Left lung (tissue), 10 donors: ENCODE results near the gene PCNX3. TPM values are rescaled to one million over a fixed set of nuclear protein-coding genes. Genes with fewer than 3 reads are reported as not detected.

Source experiments
- ATAC-seq: fragments of 200-7000 bp; cut with Tn5 transposase; one replicate; pipeline ENCODE4 v1.9.1; 2020; ENCODE audit warnings: moderate library complexity
- DNase-seq, 4 donors: peaks; one replicate each; pipeline ENCODE4 v3.0.0-alpha.2; 2013 to 2020
- H3K27ac ChIP-seq, 2 donors: fragments of 200-600 bp; sonication (generic) in 1 of 2; one replicate each; pipeline versions ENCODE4 v1.5.0 to v1.8.0; 2020 to 2021
- H3K27me3 ChIP-seq, 2 donors: fragments of 200-600 bp; sonication (generic) in 1 of 2; one replicate each; pipeline versions ENCODE4 v1.5.0 to v1.8.0; 2020 to 2021
- H3K36me3 ChIP-seq, 2 donors: fragments of 200-600 bp; sonication (generic) in 1 of 2; one replicate each; pipeline versions ENCODE4 v1.5.0 to v1.8.0; 2020 to 2021
- H3K4me1 ChIP-seq, 2 donors: fragments of 200-600 bp; one replicate each; pipeline ENCODE4 v1.8.0; 2021
- H3K4me3 ChIP-seq, 2 donors: fragments of 200-600 bp; sonication (generic) in 1 of 2; one replicate each; pipeline versions ENCODE4 v1.5.0 to v1.8.0; 2020 to 2021; ENCODE audit warnings: mild to moderate bottlenecking in 1 of 2
- H3K9me3 ChIP-seq, 2 donors: fragments of 200-600 bp; sonication (generic) in 1 of 2; one replicate each; pipeline versions ENCODE4 v1.5.0 to v1.8.0; 2020 to 2021
- intact Hi-C, 2 donors: fragments of 100-400 bp; cut with DNase I; formaldehyde crosslinking; loops; one replicate each; pipeline versions ENCODE4 v1.11.2 to v1.14.2; 2022
- polyA plus RNA-seq, 6 donors: library from polyadenylated mRNA; unstranded; fragments of 120-200 nt; gene quantifications; one replicate each; pipeline ENCODE4 v1.2.1, GENCODE V29; 2013; ENCODE audit not compliant: insufficient read length in 6 of 6
- total RNA-seq, 2 donors: library from RNA; stranded (reverse); fragmentation: NEBNext Ultra II Directional; extraction: Animal tissue kit (Norgen Biotek cat#: 25700); gene quantifications; one replicate each; pipeline ENCODE4 v1.2.1, GENCODE V29; 2021
- TF ChIP-seq, protein P1 (sequence below), 2 donors: fragments of 200-600 bp; sonication (generic) in 1 of 2; IDR thresholded peaks; one replicate each; pipeline versions ENCODE4 v1.5.0 to v1.8.0; 2021; ENCODE audit warnings: antibody characterized with exemption in 2 of 2
- donor health status: DM: no; HTN: yes; CAD: no.
- donor health status: DM: no; HTN: no; CAD: no.

Gene PCNX3
- total and polyA plus RNA-seq, 8 donors = 19.9 to 44.5 (median 26.2) TPM

DNA sequence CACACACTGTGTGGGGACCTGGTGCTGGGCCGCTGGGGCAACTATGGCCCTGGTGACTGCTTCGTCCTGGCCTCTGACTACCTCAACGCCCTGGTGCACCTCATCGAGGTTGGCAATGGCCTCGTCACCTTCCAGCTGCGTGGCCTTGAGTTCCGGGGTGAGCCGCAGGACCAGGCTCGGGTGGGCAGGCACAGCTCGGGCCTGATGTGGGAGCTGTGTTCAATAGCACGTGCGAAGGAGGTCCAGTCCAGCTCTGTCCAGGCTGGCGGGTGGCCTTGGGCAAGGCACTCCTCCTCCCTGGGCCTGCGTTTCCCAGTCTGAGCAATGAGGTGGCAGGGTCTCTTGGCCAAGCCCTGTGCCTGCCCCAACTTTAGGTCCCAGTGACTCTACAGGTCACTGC lies 14.0 kb downstream of the PCNX3 start:
- H3K27me3 ChIP-seq = no peaks in the 10 kb centered on the region
- DNase-seq (peak in 1 of 4 donors; percentile 70), ATAC-seq (no peak)
- TF ChIP-seq, protein P1, sequence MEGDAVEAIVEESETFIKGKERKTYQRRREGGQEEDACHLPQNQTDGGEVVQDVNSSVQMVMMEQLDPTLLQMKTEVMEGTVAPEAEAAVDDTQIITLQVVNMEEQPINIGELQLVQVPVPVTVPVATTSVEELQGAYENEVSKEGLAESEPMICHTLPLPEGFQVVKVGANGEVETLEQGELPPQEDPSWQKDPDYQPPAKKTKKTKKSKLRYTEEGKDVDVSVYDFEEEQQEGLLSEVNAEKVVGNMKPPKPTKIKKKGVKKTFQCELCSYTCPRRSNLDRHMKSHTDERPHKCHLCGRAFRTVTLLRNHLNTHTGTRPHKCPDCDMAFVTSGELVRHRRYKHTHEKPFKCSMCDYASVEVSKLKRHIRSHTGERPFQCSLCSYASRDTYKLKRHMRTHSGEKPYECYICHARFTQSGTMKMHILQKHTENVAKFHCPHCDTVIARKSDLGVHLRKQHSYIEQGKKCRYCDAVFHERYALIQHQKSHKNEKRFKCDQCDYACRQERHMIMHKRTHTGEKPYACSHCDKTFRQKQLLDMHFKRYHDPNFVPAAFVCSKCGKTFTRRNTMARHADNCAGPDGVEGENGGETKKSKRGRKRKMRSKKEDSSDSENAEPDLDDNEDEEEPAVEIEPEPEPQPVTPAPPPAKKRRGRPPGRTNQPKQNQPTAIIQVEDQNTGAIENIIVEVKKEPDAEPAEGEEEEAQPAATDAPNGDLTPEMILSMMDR (IDR thresholded peaks at IDR 0.05) = no peak
- no peak overlapping the region for H3K27ac ChIP-seq
- H3K9me3 ChIP-seq = no peaks in the 10 kb centered on the region
- H3K4me1 ChIP-seq = peaks cover 0 to 7% of the 10 kb centered on the region in 2 donors
- H3K36me3 ChIP-seq = peaks cover 0 to 100% of the 10 kb centered on the region in 2 donors
- no peak overlapping the region for H3K4me3 ChIP-seq
- intact Hi-C loops = loop anchor here in 1 of 2 donors (10.0 kb wide), 1 partner anchor 75 kb away; no protein-coding TSS in a partner anchor

DNA sequence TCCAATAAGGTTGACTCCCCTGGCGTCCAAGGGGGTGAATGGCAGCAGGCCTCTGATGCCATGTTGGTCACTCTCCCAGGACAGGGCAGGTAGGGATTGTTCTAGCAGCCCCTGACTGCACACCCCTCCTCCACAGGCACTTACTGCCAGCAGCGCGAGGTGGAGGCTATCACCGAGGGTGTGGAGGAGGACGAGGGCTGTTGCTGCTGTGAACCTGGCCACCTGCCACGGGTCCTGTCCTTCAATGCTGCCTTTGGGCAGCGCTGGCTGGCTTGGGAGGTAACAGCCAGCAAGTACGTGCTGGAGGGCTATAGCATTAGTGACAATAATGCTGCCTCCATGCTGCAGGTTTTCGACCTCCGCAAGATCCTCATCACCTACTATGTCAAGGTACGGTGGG lies 14.6 kb downstream of the PCNX3 start:
- ATAC-seq (no peak), DNase-seq (no peak)
- peaks cover 0 to 100% of the 10 kb centered on the region in 2 donors for H3K36me3 ChIP-seq
- H3K27ac ChIP-seq = no peak overlapping the region
- H3K9me3 ChIP-seq = no peaks in the 10 kb centered on the region
- intact Hi-C loops = no loop called here
- no peaks in the 10 kb centered on the region for H3K27me3 ChIP-seq
- peaks cover 0 to 7% of the 10 kb centered on the region in 2 donors for H3K4me1 ChIP-seq
- TF ChIP-seq, protein P1 (IDR thresholded peaks at IDR 0.05) = no peak
- no peak overlapping the region for H3K4me3 ChIP-seq

DNA sequence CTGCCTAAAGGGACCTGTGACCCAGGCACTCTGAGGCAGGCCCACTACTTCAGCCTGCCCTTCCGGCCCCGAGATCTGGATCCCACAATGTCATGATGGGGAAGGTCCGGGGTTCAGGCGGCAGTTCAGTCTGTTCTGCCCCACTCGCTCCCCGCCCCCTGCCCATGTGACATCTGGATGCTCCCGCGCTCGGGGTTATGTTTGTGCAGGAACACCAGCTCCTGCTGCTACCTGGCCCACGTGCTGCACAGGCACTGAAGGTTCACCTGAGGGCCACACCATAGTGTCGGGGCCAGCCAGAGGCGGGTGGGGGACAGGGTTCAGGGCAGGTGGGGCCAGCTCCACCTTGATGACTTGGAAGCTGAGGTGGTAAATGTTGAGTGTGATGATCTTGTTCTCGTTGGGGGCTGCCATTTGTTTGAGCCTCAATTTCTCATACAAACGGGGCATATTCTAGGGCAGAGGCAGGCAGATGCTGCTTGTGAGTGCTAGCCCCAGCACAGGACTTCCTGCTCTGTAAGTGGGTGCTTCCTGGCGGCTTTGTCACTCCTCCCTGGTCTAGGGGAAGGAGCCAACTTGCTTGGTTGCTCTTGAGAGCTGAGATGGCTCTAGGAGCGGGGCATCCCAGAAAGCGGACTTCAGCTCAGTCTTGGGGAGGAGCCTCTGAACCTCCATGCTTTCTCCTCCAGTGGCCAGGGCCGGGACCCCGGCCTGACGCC lies 18.0 kb downstream of the PCNX3 start:
- DNase-seq = peak in 1 of 4 donors; percentile 77
- H3K27ac ChIP-seq = no peak overlapping the region
- H3K36me3 ChIP-seq = peaks cover 0 to 88% of the 10 kb centered on the region in 2 donors
- intact Hi-C loops = no loop called here
- no peaks in the 10 kb centered on the region for H3K9me3 ChIP-seq
- no peaks in the 10 kb centered on the region for H3K27me3 ChIP-seq
- peaks cover 6 to 15% of the 10 kb centered on the region in 2 donors for H3K4me1 ChIP-seq
- ATAC-seq = no peak
- no peak overlapping the region for H3K4me3 ChIP-seq
- TF ChIP-seq, protein P1 (IDR thresholded peaks at IDR 0.05) = no peak

DNA sequence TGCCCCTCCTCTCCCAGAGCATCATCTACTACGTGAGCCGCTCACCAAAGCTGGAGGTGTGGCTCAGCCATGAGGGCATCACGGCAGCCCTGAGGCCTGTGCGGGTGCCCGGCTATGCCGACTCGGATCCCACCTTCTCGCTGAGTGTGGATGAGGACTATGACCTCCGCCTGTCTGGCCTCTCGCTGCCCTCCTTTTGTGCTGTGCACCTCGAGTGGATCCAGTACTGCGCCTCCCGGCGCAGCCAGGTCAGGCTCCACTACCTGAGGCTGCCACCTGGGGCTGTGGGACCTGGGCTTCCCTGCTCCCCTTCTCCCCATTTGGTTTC lies 18.5 kb downstream of the PCNX3 start:
- Histone ChIP-seq H3K27me3 (no peaks in the 10 kb centered on the region), H3K27ac (no peak overlapping the region), H3K36me3 (peaks cover 0 to 83% of the 10 kb centered on the region in 2 donors), H3K9me3 (no peaks in the 10 kb centered on the region), H3K4me1 (peaks cover 11 to 20% of the 10 kb centered on the region in 2 donors), H3K4me3 (no peak overlapping the region)
- intact Hi-C loops = no loop called here
- TF ChIP-seq, protein P1 (IDR thresholded peaks at IDR 0.05) = no peak
- ATAC-seq (no peak), DNase-seq (no peak)

DNA sequence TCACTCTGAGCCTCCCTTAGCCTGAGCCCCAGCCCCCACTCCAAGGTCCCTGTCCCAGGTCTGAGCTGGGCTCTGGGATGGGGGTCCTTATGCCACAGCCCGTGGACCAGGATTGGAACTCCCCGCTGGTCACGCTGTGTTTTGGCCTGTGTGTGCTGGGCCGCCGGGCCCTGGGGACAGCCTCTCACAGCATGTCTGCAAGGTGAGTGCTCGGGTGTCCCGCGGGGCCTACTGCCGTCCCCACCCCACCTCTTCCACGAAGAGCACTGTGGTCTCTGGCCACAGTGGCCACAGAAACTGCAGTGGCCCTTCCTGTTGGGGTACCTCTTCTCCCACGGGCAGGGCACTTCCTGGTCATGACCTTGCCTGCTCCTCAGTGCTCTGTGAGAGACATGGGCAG lies 18.9 kb downstream of the PCNX3 start:
- Histone ChIP-seq H3K27ac (no peak overlapping the region), H3K27me3 (no peaks in the 10 kb centered on the region), H3K36me3 (peaks cover 0 to 79% of the 10 kb centered on the region in 2 donors), H3K4me3 (no peak overlapping the region), H3K9me3 (no peaks in the 10 kb centered on the region), H3K4me1 (peaks cover 11 to 24% of the 10 kb centered on the region in 2 donors)
- no peak for DNase-seq
- intact Hi-C loops = no loop called here
- ATAC-seq = no peak
- TF ChIP-seq, protein P1 (IDR thresholded peaks at IDR 0.05) = no peak
